ENCODE results near the gene ATAD2B.

- no peak for TF ChIP-seq CTCF (IDR thresholded peaks at IDR 0.05)
- no peak for TF ChIP-seq POLR2A (IDR thresholded peaks at IDR 0.05)
Observed at GRCh38 chr2:23791030-23791429, 135.9 kb downstream of the ATAD2B start.
